GM19468 (cell line): ENCODE measurements around the gene HK1.
A peak's percentile ranks its signal among the peaks of the same experiment; 100 is the strongest.
"Not testable (repeated sequence)": the region's sequence is repeated elsewhere in the genome, so short reads cannot be mapped to it uniquely, and the experiment has no call there.

Source experiments
- ATAC-seq: cut with Tn5 transposase; IDR thresholded peaks from one replicate; pipeline ENCODE4 v1.9.1; 2021; ENCODE audit warnings: mild to moderate bottlenecking, moderate library complexity, moderate number of reproducible peaks; ENCODE audit not compliant: unreplicated experiment; ENCODE audit errors: extremely low read depth

Gene HK1

DNA sequence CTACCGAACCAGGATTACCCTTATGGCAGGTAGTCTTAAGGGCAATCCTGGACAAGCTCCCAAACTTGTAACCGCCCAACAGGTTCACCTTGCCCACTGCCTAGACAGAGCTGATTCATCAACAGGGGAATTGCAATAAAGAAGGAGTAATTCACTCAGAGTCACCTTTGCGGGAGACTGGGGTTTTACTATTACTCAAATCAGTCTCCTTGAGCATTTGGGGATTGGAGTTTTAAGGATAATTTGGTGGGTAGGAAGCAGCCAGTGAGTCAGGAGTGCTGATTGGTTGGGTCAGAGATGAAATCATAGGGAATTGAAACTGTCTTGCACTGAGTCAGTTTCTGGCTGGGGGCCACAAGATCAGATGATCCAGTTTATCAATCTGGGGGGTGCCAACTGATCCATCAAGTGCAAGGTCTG, 25.3 kb downstream of the HK1 start:
- no peak for ATAC-seq

DNA sequence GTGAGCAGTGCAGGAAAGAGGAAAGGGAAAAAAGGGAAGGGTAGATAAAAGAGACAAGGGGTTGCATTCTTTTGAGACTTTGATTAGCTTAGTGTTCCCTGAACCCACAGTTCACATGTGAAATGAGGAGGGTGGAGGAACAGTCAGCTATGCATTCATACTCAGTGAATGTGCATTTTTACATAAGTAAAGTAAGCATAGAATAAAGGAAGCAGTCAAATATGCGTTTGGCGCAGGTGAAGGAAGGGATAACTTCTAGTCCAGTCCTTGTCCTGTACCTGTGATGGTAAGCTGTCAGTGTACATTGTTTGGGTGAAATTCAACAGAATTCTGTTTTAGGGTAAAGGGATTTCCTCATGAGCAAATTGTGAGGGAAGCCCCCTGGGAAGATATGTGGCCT, 28.1 kb downstream of the HK1 start:
- ATAC-seq, result no peak

DNA sequence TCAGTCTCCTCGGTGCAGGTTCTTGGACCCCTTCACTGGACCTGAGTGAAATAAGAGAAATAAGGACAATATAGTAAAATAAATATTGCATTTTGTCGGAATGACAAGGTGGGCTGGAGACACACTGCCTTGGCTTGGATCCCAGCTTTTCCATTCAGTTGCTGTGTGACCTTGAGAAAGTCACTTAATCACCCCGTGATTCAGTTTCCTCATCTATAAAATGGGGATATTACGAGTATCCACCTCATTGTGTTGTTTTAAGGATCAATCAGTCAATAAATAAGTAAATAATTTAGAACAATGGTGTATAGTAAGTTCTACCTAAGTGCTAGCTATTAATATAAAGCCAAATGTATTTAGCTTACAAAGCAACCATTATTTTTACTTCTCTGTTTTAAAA, 29.1 kb downstream of the HK1 start:
- no peak for ATAC-seq

DNA sequence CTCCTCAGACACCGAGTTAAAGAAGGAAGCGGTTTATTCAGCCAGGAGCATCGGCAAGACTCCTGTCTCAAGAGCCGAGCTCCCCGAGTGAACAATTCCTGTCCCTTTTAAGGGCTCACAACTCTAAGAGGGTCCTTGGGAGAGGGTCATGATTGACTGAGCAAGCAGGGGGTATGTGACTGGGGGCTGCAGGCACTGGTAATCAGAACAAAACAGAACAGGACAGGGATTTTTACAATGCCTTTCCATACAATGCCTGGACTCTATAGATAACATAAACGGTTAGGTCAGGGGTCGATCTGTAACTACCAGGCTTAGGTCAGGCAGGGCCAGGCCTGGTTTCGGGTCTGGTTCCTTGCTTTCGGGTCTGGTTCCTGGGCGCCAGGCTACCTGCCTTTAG, 30.0 kb downstream of the HK1 start:
- ATAC-seq, result not testable (repeated sequence)

DNA sequence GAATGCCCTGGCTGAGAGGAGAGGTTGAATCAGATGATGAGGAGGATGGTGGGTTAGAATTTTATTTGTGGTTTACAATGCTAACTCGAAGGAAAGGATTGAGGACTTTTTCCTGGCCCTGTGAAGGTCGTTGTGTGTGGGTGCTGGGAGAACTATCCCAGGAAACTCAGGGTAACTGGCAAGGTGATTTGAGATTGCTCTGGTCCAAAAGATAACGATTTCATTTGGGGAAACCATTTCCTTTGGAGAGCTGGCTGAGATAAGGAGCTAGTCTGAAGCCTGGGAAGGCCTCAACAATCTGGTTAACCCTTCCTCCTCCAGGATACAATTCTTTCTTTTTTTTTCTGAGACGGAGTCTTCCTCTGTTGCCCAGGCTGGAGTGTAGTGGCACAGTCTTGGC, 33.0 kb downstream of the HK1 start:
- no peak for ATAC-seq

DNA sequence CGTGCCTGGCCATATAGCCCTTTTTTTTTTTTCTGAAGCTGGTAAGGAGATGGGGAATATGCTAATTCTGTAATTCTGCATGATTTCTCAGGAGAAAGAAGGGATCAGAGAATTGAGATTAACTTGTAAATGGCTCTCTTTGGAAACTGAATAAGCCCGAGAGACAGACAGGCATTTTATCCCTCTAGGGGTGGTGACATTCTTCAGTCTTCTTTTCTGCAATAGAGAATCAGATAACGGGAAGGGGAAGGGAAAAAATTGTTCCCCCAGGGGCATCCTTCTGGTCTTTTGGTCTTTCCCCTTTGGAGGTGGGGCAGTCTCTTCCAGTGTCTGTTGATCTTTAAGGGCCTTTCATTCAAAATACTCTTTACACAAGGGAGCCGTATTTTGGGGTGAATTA, 34.2 kb downstream of the HK1 start:
- ATAC-seq, result no peak

DNA sequence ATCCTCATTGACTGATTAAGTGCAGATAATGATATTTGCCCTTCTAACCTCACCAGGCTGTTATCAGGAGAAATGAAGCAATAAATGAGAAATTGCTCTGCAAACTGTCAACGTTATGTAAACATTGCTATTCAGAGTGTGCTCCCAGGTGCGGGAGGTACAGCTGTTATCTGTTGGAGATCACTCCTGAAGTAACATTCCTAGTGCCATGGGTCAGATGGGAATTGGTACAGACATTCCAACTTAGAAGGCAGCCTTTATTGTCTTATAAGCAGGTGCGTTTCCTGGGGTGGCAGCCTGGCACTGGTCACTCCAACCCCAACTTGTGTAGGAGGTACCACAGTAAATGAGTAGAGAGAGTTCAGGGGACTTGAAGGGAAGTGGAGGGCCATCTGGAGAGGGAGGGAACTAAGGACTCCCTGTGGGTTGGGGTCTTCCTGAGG, 36.8 kb downstream of the HK1 start:
- no peak for ATAC-seq

DNA sequence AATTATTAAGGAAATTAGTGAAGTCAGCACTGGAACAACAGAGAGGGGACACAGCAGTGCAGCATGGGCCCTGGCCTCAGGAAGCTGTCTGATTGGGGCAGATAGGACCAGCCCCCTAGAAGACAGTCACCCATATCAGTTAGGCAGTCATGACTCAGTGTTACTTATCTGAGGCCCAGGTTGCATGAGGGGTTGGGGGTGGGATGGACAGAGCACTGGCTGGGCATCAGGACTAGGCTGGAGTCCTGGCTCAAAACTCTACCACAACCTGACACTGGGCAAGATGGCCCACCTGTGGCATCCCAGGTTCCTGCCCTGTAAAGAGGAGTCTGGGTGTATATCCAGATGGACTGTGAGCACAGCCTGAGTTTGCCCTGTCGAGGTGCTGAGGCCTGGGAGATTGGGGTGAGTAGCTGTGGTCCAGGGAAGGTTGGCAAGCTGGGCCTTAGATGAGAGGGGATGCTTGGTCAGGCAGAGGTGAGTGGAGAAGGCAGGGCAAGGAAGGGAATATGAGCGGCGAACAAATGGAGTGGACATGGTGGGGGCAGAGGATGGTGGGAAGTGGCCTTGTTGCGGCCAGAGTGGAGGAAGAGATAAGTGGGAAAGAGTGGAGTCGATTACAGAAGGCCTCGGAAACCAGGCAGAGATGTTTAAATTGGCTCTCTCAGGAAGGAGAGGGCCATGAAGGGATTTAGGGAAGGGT, 37.5 kb downstream of the HK1 start:
- ATAC-seq, result no peak

DNA sequence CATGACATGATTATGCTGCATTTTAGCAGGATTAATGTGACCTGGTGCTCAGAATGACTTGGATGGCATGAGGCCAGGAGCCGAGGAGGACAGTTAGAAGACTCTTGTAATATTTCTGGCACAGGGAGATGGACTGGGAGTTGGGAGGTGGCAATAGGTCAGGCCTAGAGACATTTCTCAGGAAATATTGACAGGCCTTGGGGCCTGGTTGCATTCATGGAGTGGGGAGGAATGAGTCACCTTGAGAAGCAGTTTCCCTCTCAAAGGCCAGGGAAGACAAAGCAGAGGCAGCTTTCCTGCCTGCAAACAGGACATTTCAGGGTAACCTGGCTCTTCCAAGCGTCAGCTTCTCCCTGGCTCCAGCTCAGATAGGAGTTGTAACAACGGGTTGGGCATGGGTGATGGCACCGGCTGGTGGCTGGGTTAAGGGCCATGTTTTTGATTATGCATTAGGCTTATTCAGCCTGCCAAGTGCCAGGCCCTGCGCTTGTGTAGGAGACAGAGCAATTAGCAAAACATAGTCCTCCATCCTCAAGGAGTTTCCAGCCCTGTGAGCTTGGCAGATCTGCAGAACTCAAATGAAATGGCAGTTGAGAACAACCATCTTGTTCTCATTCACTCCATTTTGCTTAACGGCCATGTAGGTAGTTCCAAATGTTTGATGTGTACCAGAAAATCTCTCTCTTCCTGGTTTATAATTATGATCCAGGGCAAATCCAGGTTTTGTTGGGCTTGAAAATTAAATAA, 38.2 kb downstream of the HK1 start:
- no peak for ATAC-seq

DNA sequence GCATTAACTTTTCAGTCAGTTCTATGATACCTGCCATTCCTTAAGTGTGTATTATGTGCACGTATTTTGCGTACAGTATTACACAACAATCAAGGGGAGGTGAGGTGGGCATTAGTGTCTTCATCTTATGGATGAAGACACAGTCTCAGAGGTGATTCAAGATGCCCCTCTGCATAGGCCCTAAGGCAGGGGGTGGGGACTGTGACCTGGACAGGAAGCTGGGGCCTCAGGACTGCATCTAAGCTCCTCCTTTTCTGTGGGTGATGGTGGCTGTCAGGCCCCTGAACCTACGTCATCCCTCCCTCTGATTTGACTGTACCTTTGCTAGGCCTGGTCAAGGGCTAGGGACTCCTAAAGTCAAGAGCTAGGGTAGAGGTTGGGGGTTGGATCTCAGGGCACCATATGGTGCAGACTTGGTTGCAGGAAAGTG, 38.9 kb downstream of the HK1 start:
- ATAC-seq, result no peak

DNA sequence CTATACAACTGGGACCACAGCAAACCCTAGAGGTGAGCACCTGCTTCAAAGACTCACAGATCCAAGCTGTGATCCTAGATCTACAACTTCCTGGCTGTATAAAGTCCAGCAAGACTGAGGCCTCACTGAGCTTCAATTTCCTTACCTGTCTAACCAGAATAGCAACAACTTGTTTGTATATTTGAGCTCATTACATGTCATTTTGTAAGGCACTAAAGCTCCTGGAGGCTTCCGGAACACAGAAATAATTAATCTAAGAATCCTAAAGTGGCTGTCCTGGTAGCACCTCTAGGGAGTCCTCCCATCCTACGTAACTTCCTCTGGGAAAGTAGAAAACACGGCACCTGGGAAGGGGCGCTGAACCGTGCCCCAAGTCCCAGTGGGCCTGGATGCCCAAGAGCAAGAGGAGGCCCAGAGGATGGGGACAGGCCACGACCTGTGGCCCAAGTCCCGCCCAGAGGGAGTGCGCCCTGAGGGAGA, 39.4 kb downstream of the HK1 start:
- ATAC-seq, result no peak

DNA sequence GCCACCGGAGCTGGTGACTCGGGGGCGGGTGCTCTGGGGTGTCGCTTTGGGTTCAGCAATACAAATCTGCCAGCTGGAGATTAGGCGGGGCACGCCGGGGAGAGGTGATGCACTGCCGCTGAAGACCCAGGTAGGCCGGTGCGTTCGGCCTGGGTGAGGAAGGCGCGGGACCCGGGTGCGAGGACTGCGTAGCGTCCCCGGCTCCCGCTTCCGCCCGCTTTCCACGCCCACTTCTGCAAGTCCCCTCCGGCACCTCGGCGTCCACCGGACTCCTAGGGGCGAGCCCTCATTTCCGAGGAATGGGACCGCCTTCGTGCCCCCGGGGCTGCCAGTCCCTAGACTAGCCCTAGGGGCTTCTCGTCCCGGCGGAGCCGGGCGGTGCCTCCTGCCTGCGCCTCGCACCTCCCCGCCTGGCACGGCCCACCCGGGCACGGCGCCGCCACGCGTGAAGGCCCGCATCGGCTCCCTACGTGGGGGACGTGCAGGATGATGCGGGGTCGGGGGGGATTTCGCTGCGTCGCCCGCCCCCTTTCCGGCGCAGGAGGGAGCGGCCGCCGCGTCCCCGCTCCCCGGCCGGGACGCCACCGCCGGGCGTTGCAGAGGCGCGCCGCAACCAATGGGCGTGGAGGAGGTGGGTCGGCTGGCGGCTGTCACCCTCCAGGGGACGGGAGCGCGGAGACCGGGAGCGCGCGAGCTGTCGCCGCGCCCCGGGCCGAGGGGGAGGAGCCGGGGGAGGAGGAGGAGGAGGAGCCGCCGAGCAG, 40.0 kb downstream of the HK1 start:
- peak; percentile 50 for ATAC-seq

DNA sequence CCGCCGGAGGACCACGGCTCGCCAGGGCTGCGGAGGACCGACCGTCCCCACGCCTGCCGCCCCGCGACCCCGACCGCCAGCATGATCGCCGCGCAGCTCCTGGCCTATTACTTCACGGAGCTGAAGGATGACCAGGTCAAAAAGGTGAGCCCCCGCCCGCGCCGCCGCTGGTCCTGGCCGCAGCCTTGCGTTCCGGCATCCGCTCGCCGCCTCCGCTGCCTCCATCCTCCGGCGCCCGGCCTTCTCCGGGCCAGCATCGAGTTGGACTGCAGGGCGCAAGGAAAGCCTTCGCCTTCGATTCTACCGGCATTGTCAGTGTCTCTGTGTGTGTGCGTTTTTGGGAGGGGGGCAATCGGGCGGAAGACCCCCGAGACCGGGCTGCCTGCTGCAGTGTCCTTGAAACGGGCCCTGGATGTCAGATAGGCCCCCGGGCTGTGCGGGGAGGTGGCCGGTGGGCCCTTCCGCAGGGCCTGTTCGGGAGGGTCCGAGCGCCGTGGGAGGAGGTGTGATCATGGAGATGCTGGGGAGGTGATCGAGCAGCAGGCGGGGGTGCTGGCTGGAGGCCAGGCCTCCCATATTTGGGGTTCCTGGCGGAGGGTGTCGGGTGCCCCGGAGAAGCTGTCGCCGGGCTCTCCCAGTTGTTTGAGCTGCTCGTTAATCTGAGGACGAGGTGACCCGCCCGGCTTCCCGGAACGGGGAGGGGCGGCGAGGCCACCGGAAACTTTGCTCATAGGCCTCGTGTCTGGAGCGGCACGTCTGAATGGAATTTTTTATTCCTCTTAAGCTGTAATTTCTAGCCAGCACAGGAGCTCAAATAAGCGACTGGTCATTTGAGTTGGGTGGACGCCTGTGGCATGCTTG, 40.8 kb downstream of the HK1 start:
- ATAC-seq, result peak; percentile 9

DNA sequence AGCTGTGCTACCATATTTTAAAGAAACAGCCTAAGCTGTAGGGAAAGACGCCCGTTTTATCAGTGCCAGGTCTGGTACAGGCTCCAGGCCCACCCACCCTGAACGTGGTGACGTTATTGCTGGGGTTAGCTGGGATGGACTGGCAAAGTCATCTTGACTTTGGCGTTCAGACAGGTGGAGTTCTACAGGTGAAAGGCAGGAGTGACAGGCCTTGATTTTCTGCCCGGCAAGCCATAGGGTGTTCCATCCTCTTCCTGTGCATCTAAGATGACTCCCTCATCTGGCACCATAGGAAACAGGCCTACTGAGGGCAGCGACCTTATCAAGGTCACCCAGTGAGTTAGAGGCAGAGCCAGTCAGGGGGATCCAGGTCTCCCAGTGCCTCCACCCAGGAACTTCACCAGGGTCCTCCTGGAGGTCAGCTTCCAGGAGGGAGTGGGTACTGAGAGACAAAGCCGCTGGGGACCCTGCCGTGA, 41.6 kb downstream of the HK1 start:
- no peak for ATAC-seq

DNA sequence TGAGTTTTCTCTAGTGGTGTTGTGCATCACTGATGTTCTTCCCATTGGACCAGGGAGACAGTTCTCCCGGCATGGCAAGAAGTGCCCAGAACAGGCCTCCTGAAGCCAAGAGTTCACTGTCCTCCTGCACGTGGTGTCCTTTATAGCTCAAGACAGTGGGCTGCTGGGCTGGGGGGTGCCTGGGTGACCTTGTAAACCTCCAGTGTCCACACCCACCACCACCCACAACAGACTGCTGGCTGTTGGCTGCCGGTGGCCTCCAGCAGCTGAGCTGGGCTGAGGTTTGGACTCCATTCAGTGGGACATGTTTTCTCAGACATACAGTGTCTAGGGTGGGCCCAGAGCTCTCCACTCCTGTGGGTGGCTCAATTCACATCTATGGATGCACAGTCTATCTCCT, 42.2 kb downstream of the HK1 start:
- no peak for ATAC-seq

DNA sequence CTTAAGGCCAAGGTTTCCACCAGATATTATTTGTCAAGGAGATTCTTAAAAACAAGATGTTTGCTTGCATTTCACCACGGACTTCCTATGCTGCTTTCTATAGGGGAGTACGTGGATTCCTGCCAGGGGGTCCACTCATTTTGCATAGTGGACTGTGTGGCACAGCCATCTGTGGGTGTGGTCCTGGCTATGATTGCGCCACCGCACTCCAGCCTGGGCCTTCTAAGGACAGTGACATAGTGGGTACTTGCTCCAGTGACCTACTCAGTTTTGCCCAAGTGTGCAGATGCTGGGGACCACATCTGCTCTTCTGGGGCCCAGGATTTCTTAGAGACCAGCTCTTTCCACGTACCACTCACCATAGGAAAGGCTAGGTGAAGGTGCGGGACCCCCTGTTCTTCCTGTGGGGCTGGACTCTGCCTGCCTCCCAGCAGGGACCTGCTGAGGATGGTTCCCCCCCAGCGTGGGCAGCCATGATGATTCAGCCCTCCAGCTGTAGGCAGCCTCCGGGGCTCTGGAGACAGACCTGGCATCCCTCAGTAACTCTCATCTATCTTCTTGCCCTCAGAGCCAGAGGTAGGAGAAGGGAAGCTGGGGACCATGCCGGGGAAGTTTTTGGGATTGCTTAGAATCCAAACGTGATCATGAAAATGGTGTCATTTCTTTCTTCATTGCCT, 42.9 kb downstream of the HK1 start:
- ATAC-seq, result no peak

DNA sequence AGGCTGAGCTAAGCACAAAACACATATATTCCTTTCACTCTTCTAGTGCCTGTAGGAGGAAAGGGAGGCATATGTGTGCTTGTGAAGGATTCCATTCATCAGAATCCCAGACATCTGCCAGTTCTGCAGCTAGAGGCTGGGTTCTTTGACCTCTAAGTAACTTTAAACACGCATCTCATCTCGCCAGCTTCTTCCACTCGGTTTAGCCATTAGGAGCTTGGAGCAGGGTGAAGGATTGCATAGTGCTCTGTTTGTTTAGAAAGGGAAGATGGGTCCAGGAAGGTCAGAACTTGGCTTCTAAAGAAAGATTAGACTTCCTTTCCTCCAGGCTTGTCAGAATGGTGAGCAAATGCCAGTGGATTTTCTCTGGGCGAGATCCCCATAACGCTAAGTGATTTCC, 43.6 kb downstream of the HK1 start:
- no peak for ATAC-seq

DNA sequence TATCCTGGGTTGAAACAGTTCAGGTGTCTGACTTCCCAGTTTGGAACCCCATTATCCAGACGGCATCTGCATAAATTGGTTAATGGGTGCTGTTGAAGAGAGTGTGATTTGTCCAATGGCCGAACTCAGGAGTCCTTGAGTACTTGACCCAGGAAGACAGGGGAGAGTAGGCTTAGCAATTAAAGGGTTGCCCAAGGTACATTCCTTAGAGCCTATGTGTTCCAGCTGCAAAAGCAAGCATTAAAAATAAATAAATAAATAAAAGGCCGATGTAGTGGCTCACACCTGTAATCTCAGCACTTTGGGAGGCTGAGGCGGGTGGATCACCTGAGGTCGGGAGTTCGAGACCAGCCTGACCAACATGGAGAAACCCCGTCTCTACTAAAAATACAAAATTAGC, 44.0 kb downstream of the HK1 start:
- not testable (repeated sequence) for ATAC-seq

DNA sequence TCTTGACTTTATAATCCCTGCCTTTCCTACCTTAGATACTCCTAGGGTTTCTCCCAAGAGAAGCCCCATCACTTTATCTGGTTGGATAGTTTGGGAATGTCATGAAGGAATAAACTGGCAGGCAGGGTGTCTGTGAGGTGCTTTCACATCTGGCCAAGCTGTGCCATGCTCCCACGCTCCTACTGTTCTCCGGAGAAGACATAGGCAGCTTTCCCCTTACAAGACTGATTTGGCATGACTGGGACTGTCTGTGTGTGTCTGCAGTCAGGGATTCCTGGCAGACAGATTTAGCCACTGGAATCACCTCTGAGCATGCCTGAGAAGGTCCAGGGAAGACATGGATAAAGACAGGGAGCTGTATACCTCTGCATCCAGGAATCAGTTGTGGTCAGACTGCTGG, 45.3 kb downstream of the HK1 start:
- no peak for ATAC-seq
